K562 (cell line): ENCODE results near the gene ELF2. TPM values are rescaled to one million over a fixed set of nuclear protein-coding genes. Genes with fewer than 3 reads are reported as not detected.

Experiments
- BRF1 ChIP-seq: IDR thresholded peaks from 3 replicates; pipeline ENCODE4 v1.6.1; 2011; ENCODE audit warnings: borderline replicate concordance, mild to moderate bottlenecking; ENCODE audit not compliant: insufficient read length; ENCODE audit errors: extremely low read depth
- ELF2 ChIP-seq: fragments of 250-450 bp; sonication (Bioruptor Pico); IDR thresholded peaks from 2 replicates; pipeline ENCODE4 v1.5.0; 2021; ENCODE audit warnings: mild to moderate bottlenecking
- MAFK ChIP-seq: IDR thresholded peaks from 2 replicates; pipeline ENCODE4 v1.6.1; 2011; ENCODE audit warnings: low read length, improper control_type of control experiment
- NR2C2 ChIP-seq, 2 experiments: fragments of 200-800 bp in 1 of 2; sonication (Bioruptor generic) in 1 of 2; sonication (generic) in 1 of 2; formaldehyde crosslinking in 1 of 2; IDR thresholded peaks; 2 replicates each; pipeline versions ENCODE4 v1.6.1 to v1.8.0; 2016 to 2022; ENCODE audit warnings: mild to moderate bottlenecking in 1 of 2, missing compliant biosample characterization in 1 of 2, missing genetic modification characterization in 1 of 2, missing genetic modification reagents in 1 of 2
- SMARCB1 ChIP-seq: IDR thresholded peaks from 2 replicates; pipeline ENCODE4 v1.6.1; 2011; ENCODE audit warnings: improper control_type of control experiment, low read depth; ENCODE audit not compliant: insufficient read length
- ZBTB33 ChIP-seq: sonication (generic); formaldehyde crosslinking; IDR thresholded peaks from 2 replicates; pipeline ENCODE4 v1.8.1; 2023; ENCODE audit warnings: mild to moderate bottlenecking, missing genetic modification reagents
- ZC3H11A ChIP-seq: IDR thresholded peaks from 2 replicates; pipeline ENCODE4 v1.6.1; 2012; ENCODE audit warnings: low read depth, low read length, improper control_type of control experiment
- ZKSCAN8 ChIP-seq: fragments of 200-800 bp; sonication (Bioruptor generic); IDR thresholded peaks from 2 replicates; pipeline ENCODE4 v1.6.1; 2016; ENCODE audit warnings: missing genetic modification characterization, missing compliant biosample characterization
- ZNF184 ChIP-seq: sonication (generic); formaldehyde crosslinking; IDR thresholded peaks from 2 replicates; pipeline ENCODE4 v1.5.0; 2020; ENCODE audit warnings: missing genetic modification reagents
- polyA plus RNA-seq, 8 experiments: library from polyadenylated mRNA; depleted of rRNA in 4 of 8; stranded (reverse) in 5 of 8; unstranded in 3 of 8; fragments of >200 nt; fragmentation: Nextera tagmentation in 2 of 8; fragmentation: Illumina TruSeq in 1 of 8; extraction: Ambion mirVana in 2 of 8; extraction: Trizol in 1 of 8; gene quantifications; 2 replicates each; pipeline versions ENCODE4 v1.2.1 to v1.2.3, GENCODE V29; 2011 to 2014; ENCODE audit warnings: inconsistent platforms in 1 of 8, missing spikeins in 1 of 8
- total RNA-seq, 7 experiments: library from RNA; depleted of rRNA in 6 of 7; stranded (reverse); fragments of >200 nt in 6 of 7; fragmentation: Illumina TruSeq in 2 of 7; extraction: Trizol in 2 of 7; gene quantifications; 2 replicates each; pipeline versions ENCODE4 v1.2.1 to v1.2.3, GENCODE V29; 2011 to 2021; ENCODE audit warnings: low replicate concordance in 1 of 7
- TF ChIP-seq, protein P1 (sequence below): sonication (generic); formaldehyde crosslinking; IDR thresholded peaks from 2 replicates; pipeline ENCODE4 v1.9.0; 2022; ENCODE audit warnings: mild to moderate bottlenecking, missing genetic modification reagents
- TF ChIP-seq, protein P2 (sequence below): sonication (generic); formaldehyde crosslinking; IDR thresholded peaks from 2 replicates; pipeline ENCODE4 v1.8.0; 2022; ENCODE audit warnings: mild to moderate bottlenecking, missing genetic modification reagents, borderline replicate concordance
- TF ChIP-seq, protein P3 (sequence below): fragments of 450-650 bp; formaldehyde crosslinking; IDR thresholded peaks from 2 replicates; pipeline ENCODE4 v1.4.0; 2020; ENCODE audit warnings: mild to moderate bottlenecking, mixed read lengths
- TF ChIP-seq, protein P4 (sequence below): IDR thresholded peaks from 2 replicates; pipeline ENCODE4 v1.6.1; 2011; ENCODE audit warnings: borderline replicate concordance, low read depth, mild to moderate bottlenecking, moderate library complexity, low read length; ENCODE audit not compliant: insufficient read depth, poor library complexity, severe bottlenecking
- TF ChIP-seq, protein P5 (sequence below): fragments of 450-650 bp; IDR thresholded peaks from 2 replicates; pipeline ENCODE4 v1.7.1; 2018; ENCODE audit warnings: mild to moderate bottlenecking, low read depth; ENCODE audit not compliant: partially characterized antibody

The ELF2 gene
- total and polyA plus RNA-seq, 9 of the 15 experiments (the other 6 are each of a cell fraction or from before 2014, with no cell fraction given): 9.4 to 58.7 (median 41.6) TPM

GRCh38 chr4:139083956-139084803 lies 92.8 kb downstream of the ELF2 start (continued):
- TF ChIP-seq ZC3H11A (no peak), ZNF184 (no peak), BRF1 (no peak), MAFK (no peak), ELF2 (peak; percentile 57; the same call in 1 of the 2 replicates), ZBTB33 (CRISPR knock-in tag) (peak; percentile 70), NR2C2 (CRISPR knock-in tag; IDR thresholded peaks at IDR 0.05) (peak; percentile 78; the same call in 1 of the 2 replicates), NR2C2 (tag; IDR thresholded peaks at IDR 0.05) (no peak), ZKSCAN8 (CRISPR knock-in tag) (no peak), SMARCB1 (no peak)
- TF ChIP-seq, protein P1, sequence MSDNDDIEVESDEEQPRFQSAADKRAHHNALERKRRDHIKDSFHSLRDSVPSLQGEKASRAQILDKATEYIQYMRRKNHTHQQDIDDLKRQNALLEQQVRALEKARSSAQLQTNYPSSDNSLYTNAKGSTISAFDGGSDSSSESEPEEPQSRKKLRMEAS (CRISPR knock-in tag): no peak; the same call in 1 of the 2 replicates
- TF ChIP-seq, protein P2, sequence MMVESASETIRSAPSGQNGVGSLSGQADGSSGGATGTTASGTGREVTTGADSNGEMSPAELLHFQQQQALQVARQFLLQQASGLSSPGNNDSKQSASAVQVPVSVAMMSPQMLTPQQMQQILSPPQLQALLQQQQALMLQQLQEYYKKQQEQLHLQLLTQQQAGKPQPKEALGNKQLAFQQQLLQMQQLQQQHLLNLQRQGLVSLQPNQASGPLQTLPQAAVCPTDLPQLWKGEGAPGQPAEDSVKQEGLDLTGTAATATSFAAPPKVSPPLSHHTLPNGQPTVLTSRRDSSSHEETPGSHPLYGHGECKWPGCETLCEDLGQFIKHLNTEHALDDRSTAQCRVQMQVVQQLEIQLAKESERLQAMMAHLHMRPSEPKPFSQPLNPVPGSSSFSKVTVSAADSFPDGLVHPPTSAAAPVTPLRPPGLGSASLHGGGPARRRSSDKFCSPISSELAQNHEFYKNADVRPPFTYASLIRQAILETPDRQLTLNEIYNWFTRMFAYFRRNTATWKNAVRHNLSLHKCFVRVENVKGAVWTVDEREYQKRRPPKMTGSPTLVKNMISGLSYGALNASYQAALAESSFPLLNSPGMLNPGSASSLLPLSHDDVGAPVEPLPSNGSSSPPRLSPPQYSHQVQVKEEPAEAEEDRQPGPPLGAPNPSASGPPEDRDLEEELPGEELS (CRISPR knock-in tag): no peak
- TF ChIP-seq, protein P3, sequence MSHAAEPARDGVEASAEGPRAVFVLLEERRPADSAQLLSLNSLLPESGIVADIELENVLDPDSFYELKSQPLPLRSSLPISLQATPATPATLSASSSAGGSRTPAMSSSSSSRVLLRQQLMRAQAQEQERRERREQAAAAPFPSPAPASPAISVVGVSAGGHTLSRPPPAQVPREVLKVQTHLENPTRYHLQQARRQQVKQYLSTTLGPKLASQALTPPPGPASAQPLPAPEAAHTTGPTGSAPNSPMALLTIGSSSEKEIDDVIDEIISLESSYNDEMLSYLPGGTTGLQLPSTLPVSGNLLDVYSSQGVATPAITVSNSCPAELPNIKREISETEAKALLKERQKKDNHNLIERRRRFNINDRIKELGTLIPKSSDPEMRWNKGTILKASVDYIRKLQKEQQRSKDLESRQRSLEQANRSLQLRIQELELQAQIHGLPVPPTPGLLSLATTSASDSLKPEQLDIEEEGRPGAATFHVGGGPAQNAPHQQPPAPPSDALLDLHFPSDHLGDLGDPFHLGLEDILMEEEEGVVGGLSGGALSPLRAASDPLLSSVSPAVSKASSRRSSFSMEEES (CRISPR knock-in tag): no peak
- TF ChIP-seq, protein P4, sequence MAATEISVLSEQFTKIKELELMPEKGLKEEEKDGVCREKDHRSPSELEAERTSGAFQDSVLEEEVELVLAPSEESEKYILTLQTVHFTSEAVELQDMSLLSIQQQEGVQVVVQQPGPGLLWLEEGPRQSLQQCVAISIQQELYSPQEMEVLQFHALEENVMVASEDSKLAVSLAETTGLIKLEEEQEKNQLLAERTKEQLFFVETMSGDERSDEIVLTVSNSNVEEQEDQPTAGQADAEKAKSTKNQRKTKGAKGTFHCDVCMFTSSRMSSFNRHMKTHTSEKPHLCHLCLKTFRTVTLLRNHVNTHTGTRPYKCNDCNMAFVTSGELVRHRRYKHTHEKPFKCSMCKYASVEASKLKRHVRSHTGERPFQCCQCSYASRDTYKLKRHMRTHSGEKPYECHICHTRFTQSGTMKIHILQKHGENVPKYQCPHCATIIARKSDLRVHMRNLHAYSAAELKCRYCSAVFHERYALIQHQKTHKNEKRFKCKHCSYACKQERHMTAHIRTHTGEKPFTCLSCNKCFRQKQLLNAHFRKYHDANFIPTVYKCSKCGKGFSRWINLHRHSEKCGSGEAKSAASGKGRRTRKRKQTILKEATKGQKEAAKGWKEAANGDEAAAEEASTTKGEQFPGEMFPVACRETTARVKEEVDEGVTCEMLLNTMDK: no peak
- TF ChIP-seq, protein P5, sequence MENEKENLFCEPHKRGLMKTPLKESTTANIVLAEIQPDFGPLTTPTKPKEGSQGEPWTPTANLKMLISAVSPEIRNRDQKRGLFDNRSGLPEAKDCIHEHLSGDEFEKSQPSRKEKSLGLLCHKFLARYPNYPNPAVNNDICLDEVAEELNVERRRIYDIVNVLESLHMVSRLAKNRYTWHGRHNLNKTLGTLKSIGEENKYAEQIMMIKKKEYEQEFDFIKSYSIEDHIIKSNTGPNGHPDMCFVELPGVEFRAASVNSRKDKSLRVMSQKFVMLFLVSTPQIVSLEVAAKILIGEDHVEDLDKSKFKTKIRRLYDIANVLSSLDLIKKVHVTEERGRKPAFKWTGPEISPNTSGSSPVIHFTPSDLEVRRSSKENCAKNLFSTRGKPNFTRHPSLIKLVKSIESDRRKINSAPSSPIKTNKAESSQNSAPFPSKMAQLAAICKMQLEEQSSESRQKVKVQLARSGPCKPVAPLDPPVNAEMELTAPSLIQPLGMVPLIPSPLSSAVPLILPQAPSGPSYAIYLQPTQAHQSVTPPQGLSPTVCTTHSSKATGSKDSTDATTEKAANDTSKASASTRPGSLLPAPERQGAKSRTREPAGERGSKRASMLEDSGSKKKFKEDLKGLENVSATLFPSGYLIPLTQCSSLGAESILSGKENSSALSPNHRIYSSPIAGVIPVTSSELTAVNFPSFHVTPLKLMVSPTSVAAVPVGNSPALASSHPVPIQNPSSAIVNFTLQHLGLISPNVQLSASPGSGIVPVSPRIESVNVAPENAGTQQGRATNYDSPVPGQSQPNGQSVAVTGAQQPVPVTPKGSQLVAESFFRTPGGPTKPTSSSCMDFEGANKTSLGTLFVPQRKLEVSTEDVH: no peak
